OCI-LY1 (cell line): ENCODE data around the gene SCIN.

Source experiments
- EZH2 ChIP-seq: fragments of 200-600 bp; sonication (generic), shearing (Covaris generic); IDR thresholded peaks from 2 replicates; pipeline ENCODE4 v1.8.0; 2017; ENCODE audit warnings: borderline replicate concordance, mixed run types, mild to moderate bottlenecking, antibody characterized with exemption, low read length, moderate library complexity, mixed read lengths
- TF ChIP-seq, protein P1 (sequence below): fragments of 200-600 bp; sonication (generic), shearing (Covaris generic); IDR thresholded peaks from 2 replicates; pipeline ENCODE4 v1.5.1; 2017; ENCODE audit warnings: mild to moderate bottlenecking, antibody characterized with exemption, low read length, moderate library complexity, mixed read lengths

DNA sequence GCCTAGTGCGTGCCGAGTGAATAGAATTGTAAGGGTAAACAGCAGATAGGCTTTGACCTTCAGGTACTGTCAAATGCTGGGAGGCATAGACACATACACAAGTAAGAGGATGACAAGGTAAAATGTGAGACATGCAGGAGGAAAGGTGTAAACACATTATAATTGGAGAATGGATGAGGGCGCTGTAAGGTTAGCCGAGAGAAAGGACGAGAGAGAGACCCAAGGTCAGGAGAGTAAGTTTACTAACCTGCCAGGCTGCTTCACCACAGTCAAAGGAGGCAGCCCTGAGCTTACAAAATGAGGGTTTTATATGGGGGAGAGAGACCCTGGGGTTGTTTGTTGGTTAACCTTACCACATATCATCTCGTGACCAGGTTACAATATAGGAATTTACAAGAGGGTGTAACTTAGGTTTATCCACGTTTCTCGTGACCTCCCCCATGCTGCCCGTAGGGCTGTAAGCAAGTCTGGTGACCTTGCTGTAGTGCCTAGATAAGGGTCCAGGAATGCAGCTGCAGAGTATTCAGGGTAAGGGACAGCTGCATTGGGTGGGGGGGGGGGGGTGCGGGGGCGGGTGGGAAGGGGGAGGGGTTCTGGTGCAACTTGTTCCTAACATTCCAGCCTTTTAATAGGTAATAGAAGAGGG, 17.9 kb downstream of the SCIN start:
- TF ChIP-seq, protein P1, sequence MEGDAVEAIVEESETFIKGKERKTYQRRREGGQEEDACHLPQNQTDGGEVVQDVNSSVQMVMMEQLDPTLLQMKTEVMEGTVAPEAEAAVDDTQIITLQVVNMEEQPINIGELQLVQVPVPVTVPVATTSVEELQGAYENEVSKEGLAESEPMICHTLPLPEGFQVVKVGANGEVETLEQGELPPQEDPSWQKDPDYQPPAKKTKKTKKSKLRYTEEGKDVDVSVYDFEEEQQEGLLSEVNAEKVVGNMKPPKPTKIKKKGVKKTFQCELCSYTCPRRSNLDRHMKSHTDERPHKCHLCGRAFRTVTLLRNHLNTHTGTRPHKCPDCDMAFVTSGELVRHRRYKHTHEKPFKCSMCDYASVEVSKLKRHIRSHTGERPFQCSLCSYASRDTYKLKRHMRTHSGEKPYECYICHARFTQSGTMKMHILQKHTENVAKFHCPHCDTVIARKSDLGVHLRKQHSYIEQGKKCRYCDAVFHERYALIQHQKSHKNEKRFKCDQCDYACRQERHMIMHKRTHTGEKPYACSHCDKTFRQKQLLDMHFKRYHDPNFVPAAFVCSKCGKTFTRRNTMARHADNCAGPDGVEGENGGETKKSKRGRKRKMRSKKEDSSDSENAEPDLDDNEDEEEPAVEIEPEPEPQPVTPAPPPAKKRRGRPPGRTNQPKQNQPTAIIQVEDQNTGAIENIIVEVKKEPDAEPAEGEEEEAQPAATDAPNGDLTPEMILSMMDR: no peak
- no peak for TF ChIP-seq EZH2
